ENCODE data around the gene SPN. TPM values are rescaled to one million over a fixed set of nuclear protein-coding genes. Genes with fewer than 3 reads are reported as not detected.
A peak's percentile ranks its signal among the peaks of the same experiment; 100 is the strongest.

SPN gene
- total RNA-seq, 4 donors from 2014 or later: 0.26 to 2.4 (median 0.83) TPM; not detected in 1

GRCh38 chr16:29675811-29676643 lies 13.0 kb downstream of the SPN start:
- Histone ChIP-seq H3K4me1 (no peaks in the 10 kb centered on the region), H3K27me3 (no peaks in the 10 kb centered on the region), H3K4me3 (no peak overlapping the region), H3K9me3 (no peaks in the 10 kb centered on the region), H3K36me3 (no peaks in the 10 kb centered on the region), H3K27ac (no peak overlapping the region)
- no peak for TF ChIP-seq POLR2A (IDR thresholded peaks at IDR 0.05)
- TF ChIP-seq, protein P1, sequence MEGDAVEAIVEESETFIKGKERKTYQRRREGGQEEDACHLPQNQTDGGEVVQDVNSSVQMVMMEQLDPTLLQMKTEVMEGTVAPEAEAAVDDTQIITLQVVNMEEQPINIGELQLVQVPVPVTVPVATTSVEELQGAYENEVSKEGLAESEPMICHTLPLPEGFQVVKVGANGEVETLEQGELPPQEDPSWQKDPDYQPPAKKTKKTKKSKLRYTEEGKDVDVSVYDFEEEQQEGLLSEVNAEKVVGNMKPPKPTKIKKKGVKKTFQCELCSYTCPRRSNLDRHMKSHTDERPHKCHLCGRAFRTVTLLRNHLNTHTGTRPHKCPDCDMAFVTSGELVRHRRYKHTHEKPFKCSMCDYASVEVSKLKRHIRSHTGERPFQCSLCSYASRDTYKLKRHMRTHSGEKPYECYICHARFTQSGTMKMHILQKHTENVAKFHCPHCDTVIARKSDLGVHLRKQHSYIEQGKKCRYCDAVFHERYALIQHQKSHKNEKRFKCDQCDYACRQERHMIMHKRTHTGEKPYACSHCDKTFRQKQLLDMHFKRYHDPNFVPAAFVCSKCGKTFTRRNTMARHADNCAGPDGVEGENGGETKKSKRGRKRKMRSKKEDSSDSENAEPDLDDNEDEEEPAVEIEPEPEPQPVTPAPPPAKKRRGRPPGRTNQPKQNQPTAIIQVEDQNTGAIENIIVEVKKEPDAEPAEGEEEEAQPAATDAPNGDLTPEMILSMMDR (IDR thresholded peaks at IDR 0.05): no peak
- intact Hi-C loops (cut with DNase I; ENCODE audit: low total_unique reads): no loop called here
- DNase-seq: no peak

- intact Hi-C loops (cut with DNase I; ENCODE audit: low total_unique reads): no loop called here
- Histone ChIP-seq H3K4me1 (no peaks in the 10 kb centered on the region), H3K27ac (no peak overlapping the region), H3K9me3 (no peaks in the 10 kb centered on the region), H3K4me3 (no peak overlapping the region), H3K27me3 (no peaks in the 10 kb centered on the region), H3K36me3 (no peaks in the 10 kb centered on the region)
- TF ChIP-seq POLR2A (IDR thresholded peaks at IDR 0.05): no peak
- TF ChIP-seq, protein P1 (IDR thresholded peaks at IDR 0.05): no peak
- no peak for DNase-seq
Observed at GRCh38 chr16:29676989-29677785, 14.1 kb downstream of the SPN start.

DNA sequence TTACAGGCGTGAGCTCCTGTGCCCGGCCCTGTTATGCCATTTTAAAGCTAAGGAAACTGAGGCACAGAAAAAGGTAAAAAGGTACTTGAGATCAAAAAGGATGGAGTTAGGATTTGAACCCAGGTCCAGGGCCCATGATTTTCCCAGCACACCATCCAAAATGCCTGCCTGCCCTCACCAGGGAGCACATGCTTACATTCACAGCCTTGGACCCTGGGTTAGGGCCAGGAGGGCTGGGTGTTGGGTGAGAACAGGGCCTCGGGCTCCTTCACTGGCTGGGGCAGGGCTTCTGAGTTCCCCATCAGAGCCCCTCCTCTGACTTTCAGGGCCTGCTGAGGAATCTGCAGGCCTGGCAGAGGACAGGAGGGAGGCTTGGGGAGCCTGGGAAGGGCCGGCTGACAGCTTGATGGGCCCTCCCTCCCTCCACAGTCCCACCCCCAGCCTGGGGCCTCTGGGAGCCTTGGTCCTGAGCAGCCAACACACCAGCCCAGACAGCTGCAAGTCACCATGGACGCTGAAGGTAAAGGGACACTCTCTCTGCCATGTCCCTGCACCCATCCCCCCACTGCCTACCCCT lies 15.7 kb downstream of the SPN start, which contains the start of gene QPRT:
QPRT (plus strand) TSS at position 490 of the 577 bp plus-strand sequence; CDS start at position 508, 18 bp downstream.
- Histone ChIP-seq H3K27ac (peak within 1 kb of the TSS; percentile 76 to 90), H3K4me3 (peak within 1 kb of the TSS; percentile 36 to 41), H3K9me3 (no peaks in the 10 kb centered on the region), H3K36me3 (no peaks in the 10 kb centered on the region), H3K27me3 (no peaks in the 10 kb centered on the region), H3K4me1 (no peaks in the 10 kb centered on the region)
- peak in 1 of 2 donors; percentile 12 for TF ChIP-seq POLR2A (IDR thresholded peaks at IDR 0.05)
- TF ChIP-seq, protein P1 (IDR thresholded peaks at IDR 0.05): no peak
- intact Hi-C loops (cut with DNase I; ENCODE audit: low total_unique reads): no loop called here
- peak; percentile 47 to 66 for DNase-seq

- no peaks in the 10 kb centered on the region for H3K27me3 ChIP-seq
- intact Hi-C loops (cut with DNase I; ENCODE audit: low total_unique reads): no loop called here
- no peak overlapping the region for H3K27ac ChIP-seq
- no peaks in the 10 kb centered on the region for H3K36me3 ChIP-seq
- TF ChIP-seq, protein P1 (IDR thresholded peaks at IDR 0.05): no peak
- peak in 1 of 2 donors; percentile 7 for TF ChIP-seq POLR2A (IDR thresholded peaks at IDR 0.05)
- no peaks in the 10 kb centered on the region for H3K9me3 ChIP-seq
- no peak for DNase-seq
- H3K4me3 ChIP-seq: peak overlapping the region in 1 of 2 donors; percentile 36
- no peaks in the 10 kb centered on the region for H3K4me1 ChIP-seq
Observed at GRCh38 chr16:29680180-29680598, 17.1 kb downstream of the SPN start.
